ENCODE data around the gene NKTR. TPM values are rescaled to one million over a fixed set of nuclear protein-coding genes. Genes with fewer than 3 reads are reported as not detected.

The NKTR gene
- total RNA-seq, 1 experiment from 2014 or later = 79.8 TPM

GRCh38 chr3:42652611-42653302 is 52.3 kb downstream of the NKTR start:
- H2BK20ac ChIP-seq (ENCODE audit: low read depth, low read length, poor library complexity, severe bottlenecking) = no peak overlapping the region
- no peak overlapping the region for H2BK120ac ChIP-seq (ENCODE audit: low read depth, low read length, poor library complexity, severe bottlenecking)
- no CpG with 5 or more reads among the region's 7 CpGs for WGBS (ENCODE audit: extremely low coverage, insufficient read length, low lambda C conversion rate)
- H3K14ac ChIP-seq (ENCODE audit: insufficient read depth, low read length) = no peak overlapping the region; the same call in 1 of the 2 replicates
- H3K79me2 ChIP-seq (ENCODE audit: insufficient read depth, low read length) = no peaks in the 10 kb centered on the region
- H2BK12ac ChIP-seq (ENCODE audit: insufficient read length, low read depth, low read length) = no peak overlapping the region
- no peak overlapping the region for H4K5ac ChIP-seq (ENCODE audit: insufficient read length, low read depth, low read length)
- peak overlapping the region; percentile 78 to 86 for H3K4me3 Mint-ChIP-seq
- DNase-seq = peak; percentile 58
- no peaks in the 10 kb centered on the region for H3K27me3 Mint-ChIP-seq (ENCODE audit: low read depth)
- no peak overlapping the region for H4K91ac ChIP-seq (ENCODE audit: insufficient read length, low read depth, low read length)
- H2AK5ac ChIP-seq (ENCODE audit: insufficient read length, low read length) = no peak overlapping the region
- peaks cover 36 to 51% of the 10 kb centered on the region in 2 experiments for H3K4me1 Mint-ChIP-seq
- no peak overlapping the region for H4K8ac ChIP-seq (replicated peaks; ENCODE audit: insufficient read length, low read depth, low read length)
- no peaks in the 10 kb centered on the region for H3K9me3 ChIP-seq (ENCODE audit: control insufficient read depth, low read depth, low read length)
- H2BK15ac ChIP-seq (ENCODE audit: low read depth, low read length) = no peak overlapping the region
- no peak overlapping the region for H3K9ac ChIP-seq (ENCODE audit: extremely low read depth, insufficient read length, low read length)
- no peaks in the 10 kb centered on the region for H4K20me1 ChIP-seq (ENCODE audit: control insufficient read depth, insufficient read depth, insufficient read length)
- H3K9me3 Mint-ChIP-seq = no peaks in the 10 kb centered on the region
- peaks cover 9% of the 10 kb centered on the region; the same call in 1 of the 2 replicates for H3K4me1 ChIP-seq (ENCODE audit: insufficient read depth, low read length)
- H3K23me2 ChIP-seq (ENCODE audit: insufficient read length, low read depth, low read length, poor library complexity, severe bottlenecking) = no peaks in the 10 kb centered on the region
- H3K4me2 ChIP-seq (ENCODE audit: insufficient read depth, insufficient read length, low read length) = peak overlapping the region; percentile 46
- H3K79me1 ChIP-seq (ENCODE audit: insufficient read depth, low read depth, low read length, poor library complexity, severe bottlenecking) = no peaks in the 10 kb centered on the region
- peaks cover 2 to 19% (median 16%) of the 10 kb centered on the region in 3 experiments; a peak in 5 of 7 replicates for H3K36me3 Mint-ChIP-seq (ENCODE audit: insufficient read depth in 1 of 3, low read depth in 3 of 3)
- H3K23ac ChIP-seq (ENCODE audit: insufficient read length, low read depth, low read length) = no peak overlapping the region
- H3K4ac ChIP-seq (ENCODE audit: low read depth, low read length) = no peak overlapping the region
- no peak for TF ChIP-seq CTCF (conservative IDR thresholded peaks at IDR 0.05)
- no peak overlapping the region for H2AFZ ChIP-seq (ENCODE audit: low read length)
- no peak overlapping the region for H3T11ph ChIP-seq (ENCODE audit: low read length)
- no peak overlapping the region for H2BK5ac ChIP-seq (ENCODE audit: insufficient read length, low read length)
- H3K27ac ChIP-seq (ENCODE audit: insufficient read length, low read depth, low read length) = no peak overlapping the region
- H3K27me3 ChIP-seq (ENCODE audit: insufficient read depth, low read length) = no peaks in the 10 kb centered on the region
- no peak overlapping the region for H3K56ac ChIP-seq (ENCODE audit: insufficient read length, low read depth, low read length)
- H3K18ac ChIP-seq (ENCODE audit: insufficient read length, low read depth, low read length) = no peak overlapping the region
- H3K27ac Mint-ChIP-seq = peak overlapping the region in 2 of 3 experiments; percentile 55 to 92; a peak in 4 of 7 replicates

Measured in H9 (cell line).